Natural killer cell (primary cell): ENCODE measurements around the gene PRELID2. TPM values are rescaled to one million over a fixed set of nuclear protein-coding genes. Genes with fewer than 3 reads are reported as not detected.

Experiments used
- ATAC-seq, 3 donors: fragments of 150-1000 bp in 2 of 3; fragments of 200-7000 bp in 1 of 3; cut with Tn5 transposase; 1 replicate in 1 of 3; 2 replicates in 2 of 3; pipeline ENCODE4 v1.10.0; 2021; ENCODE audit warnings: mild to moderate bottlenecking in 2 of 3, moderate library complexity in 2 of 3
- DNase-seq, 2 donors: peaks; one replicate each; pipeline versions ENCODE4 v3.0.0 to v3.0.0-alpha.2; 2013 to 2021; ENCODE audit warnings: mixed read lengths in 1 of 2
- H3K27ac ChIP-seq: one replicate; pipeline ENCODE4 v1.5.1; 2013; ENCODE audit warnings: mild to moderate bottlenecking, low read length
- H3K27me3 ChIP-seq: one replicate; pipeline ENCODE4 v1.6.1; 2013; ENCODE audit warnings: low read length; ENCODE audit not compliant: control insufficient read depth, insufficient read depth
- H3K36me3 ChIP-seq: one replicate; pipeline ENCODE4 v1.6.1; 2013; ENCODE audit warnings: low read length; ENCODE audit not compliant: control insufficient read depth, insufficient read depth
- H3K4me1 ChIP-seq: one replicate; pipeline ENCODE4 v1.6.1; 2013; ENCODE audit warnings: low read length; ENCODE audit not compliant: control insufficient read depth, insufficient read depth
- H3K4me3 ChIP-seq: one replicate; pipeline ENCODE4 v1.5.1; 2013; ENCODE audit warnings: low read length
- H3K9me3 ChIP-seq: one replicate; pipeline ENCODE4 v1.6.1; 2013; ENCODE audit warnings: low read length; ENCODE audit not compliant: control insufficient read depth, insufficient read depth
- H3K27ac Mint-ChIP-seq, 2 donors: one replicate each; pipeline ENCODE4 v1.8.0; 2022; ENCODE audit warnings: mild to moderate bottlenecking in 2 of 2, mixed read lengths in 2 of 2, moderate library complexity in 1 of 2
- H3K27me3 Mint-ChIP-seq, 2 donors: one replicate each; pipeline ENCODE4 v1.8.0; 2022; ENCODE audit warnings: low read depth in 2 of 2, mixed read lengths in 2 of 2
- H3K36me3 Mint-ChIP-seq: one replicate; pipeline ENCODE4 v1.8.0; 2022; ENCODE audit warnings: mixed read lengths
- H3K4me1 Mint-ChIP-seq, 2 donors: one replicate each; pipeline ENCODE4 v1.8.0; 2022; ENCODE audit warnings: mixed read lengths in 2 of 2
- H3K4me3 Mint-ChIP-seq: one replicate; pipeline ENCODE4 v1.8.0; 2022; ENCODE audit warnings: mild to moderate bottlenecking, moderate library complexity, mixed read lengths
- H3K9me3 Mint-ChIP-seq, 2 donors: one replicate each; pipeline ENCODE4 v1.8.0; 2022; ENCODE audit warnings: mixed read lengths in 2 of 2
- CTCF ChIP-seq: fragments of 200-600 bp; IDR thresholded peaks from one replicate; pipeline ENCODE4 v1.8.0; 2022; ENCODE audit warnings: antibody characterized with exemption
- WGBS: methylation state at CpG from one replicate; pipeline ENCODE4 v1.1.7; 2013; ENCODE audit warnings: missing lambda C conversion rate; ENCODE audit not compliant: insufficient coverage; 5-methylcytosine and 5-hydroxymethylcytosine counted together
- intact Hi-C: fragments of 100-400 bp; cut with micrococcal nuclease; formaldehyde crosslinking; loops from one replicate; pipeline ENCODE4 v1.14.2; 2022
- total RNA-seq, 4 donors: library from RNA; stranded (reverse); fragments of 120-200 nt in 1 of 4; gene quantifications; one replicate each; pipeline versions ENCODE4 v1.2.3 to v1.2.4, GENCODE V29; 2013 to 2022

Gene PRELID2
- total RNA-seq, 3 donors from 2014 or later (not counting 1 experiment from before 2014, with no cell fraction given): 1.5 to 3.1 (median 1.7) TPM

GRCh38 chr5:145775893-145776444, 59.2 kb downstream of the PRELID2 start:
- intact Hi-C loops: no loop called here
- no peaks in the 10 kb centered on the region for H3K9me3 Mint-ChIP-seq
- no peak overlapping the region for H3K4me3 Mint-ChIP-seq
- no peak overlapping the region for H3K27ac Mint-ChIP-seq
- no peak for TF ChIP-seq CTCF
- H3K4me1 Mint-ChIP-seq: no peaks in the 10 kb centered on the region
- H3K4me1 ChIP-seq: no peaks in the 10 kb centered on the region
- WGBS: 73% methylated on average over 2 of the region's 2 CpGs
- H3K4me3 ChIP-seq: no peak overlapping the region
- DNase-seq (no peak), ATAC-seq (no peak)
- H3K9me3 ChIP-seq: no peaks in the 10 kb centered on the region
- H3K36me3 Mint-ChIP-seq: no peaks in the 10 kb centered on the region
- H3K36me3 ChIP-seq: no peaks in the 10 kb centered on the region
- H3K27me3 ChIP-seq: no peaks in the 10 kb centered on the region
- no peaks in the 10 kb centered on the region for H3K27me3 Mint-ChIP-seq
- no peak overlapping the region for H3K27ac ChIP-seq

- DNase-seq: no peak
- Histone ChIP-seq H3K9me3 (no peaks in the 10 kb centered on the region), H3K4me3 (no peak overlapping the region), H3K27ac (no peak overlapping the region), H3K27me3 (no peaks in the 10 kb centered on the region), H3K36me3 (no peaks in the 10 kb centered on the region), H3K4me1 (no peaks in the 10 kb centered on the region)
- Mint-ChIP-seq H3K27ac (no peak overlapping the region), H3K36me3 (no peaks in the 10 kb centered on the region), H3K27me3 (no peaks in the 10 kb centered on the region), H3K9me3 (no peaks in the 10 kb centered on the region), H3K4me1 (no peaks in the 10 kb centered on the region), H3K4me3 (no peak overlapping the region)
- no CpG with 5 or more reads among the region's 1 CpG for WGBS
- no peak for ATAC-seq
- intact Hi-C loops: no loop called here
- no peak for TF ChIP-seq CTCF
These were observed 59.7 kb downstream of the PRELID2 start for GRCh38 chr5:145775411-145775810.

- no peaks in the 10 kb centered on the region for H3K36me3 ChIP-seq
- no peaks in the 10 kb centered on the region for H3K9me3 ChIP-seq
- Mint-ChIP-seq H3K27me3 (no peaks in the 10 kb centered on the region), H3K4me1 (no peaks in the 10 kb centered on the region), H3K9me3 (no peaks in the 10 kb centered on the region), H3K27ac (no peak overlapping the region), H3K4me3 (no peak overlapping the region), H3K36me3 (no peaks in the 10 kb centered on the region)
- DNase-seq (no peak), ATAC-seq (no peak)
- H3K27me3 ChIP-seq: no peaks in the 10 kb centered on the region
- no peaks in the 10 kb centered on the region for H3K4me1 ChIP-seq
- TF ChIP-seq CTCF: no peak
- H3K4me3 ChIP-seq: no peak overlapping the region
- 100% methylated on average over 1 of the region's 1 CpG for WGBS
- intact Hi-C loops: loop anchor here (5.0 kb wide), 1 partner anchor 1532 kb away; no protein-coding TSS in a partner anchor
- H3K27ac ChIP-seq: no peak overlapping the region
These were observed 60.7 kb downstream of the PRELID2 start for GRCh38 chr5:145774442-145774841.

GRCh38 chr5:145772466-145772865, 62.7 kb downstream of the PRELID2 start:
- H3K4me3 ChIP-seq: no peak overlapping the region
- peaks cover under 1% of the 10 kb centered on the region for H3K9me3 ChIP-seq
- no peak for TF ChIP-seq CTCF
- Mint-ChIP-seq H3K36me3 (no peaks in the 10 kb centered on the region), H3K27me3 (no peaks in the 10 kb centered on the region), H3K4me3 (no peak overlapping the region), H3K27ac (no peak overlapping the region), H3K4me1 (no peaks in the 10 kb centered on the region), H3K9me3 (no peaks in the 10 kb centered on the region)
- DNase-seq (no peak), ATAC-seq (no peak)
- H3K27ac ChIP-seq: no peak overlapping the region
- intact Hi-C loops: loop anchor here (5.0 kb wide), 1 partner anchor 1530 kb away; no protein-coding TSS in a partner anchor
- H3K27me3 ChIP-seq: no peaks in the 10 kb centered on the region
- H3K4me1 ChIP-seq: no peaks in the 10 kb centered on the region
- H3K36me3 ChIP-seq: no peaks in the 10 kb centered on the region
